SK-N-SH treated with all-trans-retinoic acid at 6 μM for 48 hours (cell line): ENCODE data around the gene ELP1.
"Not testable (repeated sequence)": the region's sequence is repeated elsewhere in the genome, so short reads cannot be mapped to it uniquely, and the experiment has no call there.

Experiments used
- ATAC-seq: fragments of 200-7000 bp; cut with Tn5 transposase; 3 replicates; pipeline ENCODE4 v1.9.1; 2020; ENCODE audit warnings: mild to moderate bottlenecking, moderate library complexity
- BACH2 ChIP-seq: fragments of 250-450 bp; sonication (Bioruptor Pico); IDR thresholded peaks from 2 replicates; pipeline ENCODE4 v1.9.0; 2021; ENCODE audit warnings: mild to moderate bottlenecking, borderline replicate concordance
- CSDC2 ChIP-seq: fragments of 250-450 bp; sonication (Bioruptor Pico); IDR thresholded peaks from 2 replicates; pipeline ENCODE4 v1.5.0; 2020; ENCODE audit warnings: mild to moderate bottlenecking, moderate library complexity
- ESRRG ChIP-seq: fragments of 250-450 bp; sonication (Bioruptor Pico); IDR thresholded peaks from 2 replicates; pipeline ENCODE4 v1.6.1; 2021; ENCODE audit warnings: mild to moderate bottlenecking
- ISL1 ChIP-seq: fragments of 250-450 bp; sonication (Bioruptor Pico); IDR thresholded peaks from 2 replicates; pipeline ENCODE4 v2.1.2; 2022; ENCODE audit warnings: mild to moderate bottlenecking, moderate library complexity
- OSR1 ChIP-seq: fragments of 250-450 bp; sonication (Bioruptor Pico); IDR thresholded peaks from 2 replicates; pipeline ENCODE4 v1.8.0; 2022; ENCODE audit warnings: moderate library complexity, mild to moderate bottlenecking, inconsistent platforms
- PPARA ChIP-seq: fragments of 250-450 bp; sonication (Bioruptor Pico); IDR thresholded peaks from 2 replicates; pipeline ENCODE4 v1.5.0; 2020; ENCODE audit warnings: mild to moderate bottlenecking, borderline replicate concordance
- RARB ChIP-seq: fragments of 250-450 bp; sonication (Bioruptor Pico); IDR thresholded peaks from 2 replicates; pipeline ENCODE4 v1.8.0; 2021; ENCODE audit warnings: mild to moderate bottlenecking, moderate library complexity
- SNAI2 ChIP-seq: fragments of 250-450 bp; sonication (Bioruptor Pico); IDR thresholded peaks from 2 replicates; pipeline ENCODE4 v1.5.0; 2020; ENCODE audit warnings: mild to moderate bottlenecking, moderate library complexity
- TOX ChIP-seq: fragments of 250-450 bp; sonication (Bioruptor Pico); IDR thresholded peaks from 2 replicates; pipeline ENCODE4 v1.8.0; 2021; ENCODE audit warnings: mild to moderate bottlenecking, moderate library complexity, borderline replicate concordance
- ZC3H10 ChIP-seq: fragments of 250-450 bp; sonication (Bioruptor Pico); IDR thresholded peaks from 2 replicates; pipeline ENCODE4 v1.5.1; 2021; ENCODE audit warnings: mild to moderate bottlenecking, moderate library complexity
- ZFP3 ChIP-seq: fragments of 250-450 bp; sonication (Bioruptor Pico); IDR thresholded peaks from 2 replicates; pipeline ENCODE4 v1.5.0; 2020; ENCODE audit warnings: mild to moderate bottlenecking, moderate library complexity
- ZFP30 ChIP-seq: fragments of 450-650 bp; formaldehyde crosslinking; IDR thresholded peaks from 2 replicates; pipeline ENCODE4 v1.5.0; 2022; ENCODE audit warnings: mild to moderate bottlenecking, moderate library complexity
- ZNF70 ChIP-seq: fragments of 450-650 bp; formaldehyde crosslinking; IDR thresholded peaks from 2 replicates; pipeline ENCODE4 v1.5.0; 2020; ENCODE audit warnings: mild to moderate bottlenecking, moderate library complexity
- ZNF8 ChIP-seq: fragments of 450-650 bp; formaldehyde crosslinking; IDR thresholded peaks from 2 replicates; pipeline ENCODE4 v1.5.0; 2020; ENCODE audit warnings: mild to moderate bottlenecking, moderate library complexity
- TF ChIP-seq, protein P1 (sequence below): fragments of 250-450 bp; sonication (Bioruptor Pico); IDR thresholded peaks from 2 replicates; pipeline ENCODE4 v1.8.0; 2020; ENCODE audit warnings: mild to moderate bottlenecking, moderate library complexity, borderline replicate concordance
- TF ChIP-seq, protein P2 (sequence below): fragments of 250-450 bp; sonication (Bioruptor Pico); IDR thresholded peaks from 2 replicates; pipeline ENCODE4 v1.5.1; 2020; ENCODE audit warnings: low read depth, mild to moderate bottlenecking, moderate library complexity
- TF ChIP-seq, protein P3 (sequence below): fragments of 250-450 bp; sonication (Bioruptor Pico); IDR thresholded peaks from 2 replicates; pipeline ENCODE4 v1.5.0; 2020; ENCODE audit warnings: mild to moderate bottlenecking, moderate library complexity
- TF ChIP-seq, protein P4 (sequence below): fragments of 250-450 bp; sonication (Bioruptor Pico); IDR thresholded peaks from 2 replicates; pipeline ENCODE4 v1.5.1; 2021; ENCODE audit warnings: mild to moderate bottlenecking, moderate library complexity

The ELP1 gene

DNA sequence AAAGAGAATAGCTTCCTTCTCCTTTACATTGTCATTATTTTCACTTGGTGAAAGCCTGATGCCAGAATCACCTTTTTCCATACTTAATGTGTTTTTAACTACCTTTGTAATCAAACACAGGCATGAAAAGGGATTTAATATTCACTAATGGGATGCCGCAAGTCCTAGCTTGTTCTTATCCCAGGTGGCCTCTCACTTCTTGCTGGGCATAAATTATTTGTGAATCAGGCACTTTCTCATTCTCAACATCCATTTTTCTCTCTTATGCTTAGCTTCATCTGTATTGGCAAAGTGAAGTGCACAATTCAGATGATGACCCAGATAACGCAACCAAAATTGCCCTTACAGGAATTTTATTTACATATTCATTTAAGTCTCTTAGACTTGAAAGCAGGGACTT lies 89.1 kb downstream of the ELP1 start:
- TF ChIP-seq ZNF70 (CRISPR knock-in tag): no peak
- TF ChIP-seq OSR1: no peak
- TF ChIP-seq TOX (CRISPR knock-in tag): no peak
- TF ChIP-seq, protein P1, sequence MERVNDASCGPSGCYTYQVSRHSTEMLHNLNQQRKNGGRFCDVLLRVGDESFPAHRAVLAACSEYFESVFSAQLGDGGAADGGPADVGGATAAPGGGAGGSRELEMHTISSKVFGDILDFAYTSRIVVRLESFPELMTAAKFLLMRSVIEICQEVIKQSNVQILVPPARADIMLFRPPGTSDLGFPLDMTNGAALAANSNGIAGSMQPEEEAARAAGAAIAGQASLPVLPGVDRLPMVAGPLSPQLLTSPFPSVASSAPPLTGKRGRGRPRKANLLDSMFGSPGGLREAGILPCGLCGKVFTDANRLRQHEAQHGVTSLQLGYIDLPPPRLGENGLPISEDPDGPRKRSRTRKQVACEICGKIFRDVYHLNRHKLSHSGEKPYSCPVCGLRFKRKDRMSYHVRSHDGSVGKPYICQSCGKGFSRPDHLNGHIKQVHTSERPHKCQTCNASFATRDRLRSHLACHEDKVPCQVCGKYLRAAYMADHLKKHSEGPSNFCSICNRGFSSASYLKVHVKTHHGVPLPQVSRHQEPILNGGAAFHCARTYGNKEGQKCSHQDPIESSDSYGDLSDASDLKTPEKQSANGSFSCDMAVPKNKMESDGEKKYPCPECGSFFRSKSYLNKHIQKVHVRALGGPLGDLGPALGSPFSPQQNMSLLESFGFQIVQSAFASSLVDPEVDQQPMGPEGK (CRISPR knock-in tag): no peak
- TF ChIP-seq, protein P2, sequence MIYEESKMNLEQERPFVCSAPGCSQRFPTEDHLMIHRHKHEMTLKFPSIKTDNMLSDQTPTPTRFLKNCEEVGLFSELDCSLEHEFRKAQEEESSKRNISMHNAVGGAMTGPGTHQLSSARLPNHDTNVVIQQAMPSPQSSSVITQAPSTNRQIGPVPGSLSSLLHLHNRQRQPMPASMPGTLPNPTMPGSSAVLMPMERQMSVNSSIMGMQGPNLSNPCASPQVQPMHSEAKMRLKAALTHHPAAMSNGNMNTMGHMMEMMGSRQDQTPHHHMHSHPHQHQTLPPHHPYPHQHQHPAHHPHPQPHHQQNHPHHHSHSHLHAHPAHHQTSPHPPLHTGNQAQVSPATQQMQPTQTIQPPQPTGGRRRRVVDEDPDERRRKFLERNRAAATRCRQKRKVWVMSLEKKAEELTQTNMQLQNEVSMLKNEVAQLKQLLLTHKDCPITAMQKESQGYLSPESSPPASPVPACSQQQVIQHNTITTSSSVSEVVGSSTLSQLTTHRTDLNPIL (CRISPR knock-in tag): no peak
- no peak for TF ChIP-seq BACH2 (CRISPR knock-in tag)
- no peak for TF ChIP-seq ESRRG (CRISPR knock-in tag)
- no peak for TF ChIP-seq ISL1 (CRISPR knock-in tag)
- no peak for TF ChIP-seq CSDC2 (CRISPR knock-in tag)
- no peak for TF ChIP-seq RARB (CRISPR knock-in tag)
- TF ChIP-seq, protein P3, sequence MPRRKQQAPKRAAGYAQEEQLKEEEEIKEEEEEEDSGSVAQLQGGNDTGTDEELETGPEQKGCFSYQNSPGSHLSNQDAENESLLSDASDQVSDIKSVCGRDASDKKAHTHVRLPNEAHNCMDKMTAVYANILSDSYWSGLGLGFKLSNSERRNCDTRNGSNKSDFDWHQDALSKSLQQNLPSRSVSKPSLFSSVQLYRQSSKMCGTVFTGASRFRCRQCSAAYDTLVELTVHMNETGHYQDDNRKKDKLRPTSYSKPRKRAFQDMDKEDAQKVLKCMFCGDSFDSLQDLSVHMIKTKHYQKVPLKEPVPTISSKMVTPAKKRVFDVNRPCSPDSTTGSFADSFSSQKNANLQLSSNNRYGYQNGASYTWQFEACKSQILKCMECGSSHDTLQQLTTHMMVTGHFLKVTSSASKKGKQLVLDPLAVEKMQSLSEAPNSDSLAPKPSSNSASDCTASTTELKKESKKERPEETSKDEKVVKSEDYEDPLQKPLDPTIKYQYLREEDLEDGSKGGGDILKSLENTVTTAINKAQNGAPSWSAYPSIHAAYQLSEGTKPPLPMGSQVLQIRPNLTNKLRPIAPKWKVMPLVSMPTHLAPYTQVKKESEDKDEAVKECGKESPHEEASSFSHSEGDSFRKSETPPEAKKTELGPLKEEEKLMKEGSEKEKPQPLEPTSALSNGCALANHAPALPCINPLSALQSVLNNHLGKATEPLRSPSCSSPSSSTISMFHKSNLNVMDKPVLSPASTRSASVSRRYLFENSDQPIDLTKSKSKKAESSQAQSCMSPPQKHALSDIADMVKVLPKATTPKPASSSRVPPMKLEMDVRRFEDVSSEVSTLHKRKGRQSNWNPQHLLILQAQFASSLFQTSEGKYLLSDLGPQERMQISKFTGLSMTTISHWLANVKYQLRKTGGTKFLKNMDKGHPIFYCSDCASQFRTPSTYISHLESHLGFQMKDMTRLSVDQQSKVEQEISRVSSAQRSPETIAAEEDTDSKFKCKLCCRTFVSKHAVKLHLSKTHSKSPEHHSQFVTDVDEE: no peak
- TF ChIP-seq SNAI2 (CRISPR knock-in tag): no peak
- TF ChIP-seq ZC3H10 (CRISPR knock-in tag): no peak
- TF ChIP-seq ZFP3: no peak
- no peak for TF ChIP-seq ZFP30
- no peak for TF ChIP-seq PPARA (CRISPR knock-in tag)
- TF ChIP-seq, protein P4, sequence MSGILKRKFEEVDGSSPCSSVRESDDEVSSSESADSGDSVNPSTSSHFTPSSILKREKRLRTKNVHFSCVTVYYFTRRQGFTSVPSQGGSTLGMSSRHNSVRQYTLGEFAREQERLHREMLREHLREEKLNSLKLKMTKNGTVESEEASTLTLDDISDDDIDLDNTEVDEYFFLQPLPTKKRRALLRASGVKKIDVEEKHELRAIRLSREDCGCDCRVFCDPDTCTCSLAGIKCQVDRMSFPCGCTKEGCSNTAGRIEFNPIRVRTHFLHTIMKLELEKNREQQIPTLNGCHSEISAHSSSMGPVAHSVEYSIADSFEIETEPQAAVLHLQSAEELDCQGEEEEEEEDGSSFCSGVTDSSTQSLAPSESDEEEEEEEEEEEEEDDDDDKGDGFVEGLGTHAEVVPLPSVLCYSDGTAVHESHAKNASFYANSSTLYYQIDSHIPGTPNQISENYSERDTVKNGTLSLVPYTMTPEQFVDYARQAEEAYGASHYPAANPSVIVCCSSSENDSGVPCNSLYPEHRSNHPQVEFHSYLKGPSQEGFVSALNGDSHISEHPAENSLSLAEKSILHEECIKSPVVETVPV: no peak
- no peak for ATAC-seq

DNA sequence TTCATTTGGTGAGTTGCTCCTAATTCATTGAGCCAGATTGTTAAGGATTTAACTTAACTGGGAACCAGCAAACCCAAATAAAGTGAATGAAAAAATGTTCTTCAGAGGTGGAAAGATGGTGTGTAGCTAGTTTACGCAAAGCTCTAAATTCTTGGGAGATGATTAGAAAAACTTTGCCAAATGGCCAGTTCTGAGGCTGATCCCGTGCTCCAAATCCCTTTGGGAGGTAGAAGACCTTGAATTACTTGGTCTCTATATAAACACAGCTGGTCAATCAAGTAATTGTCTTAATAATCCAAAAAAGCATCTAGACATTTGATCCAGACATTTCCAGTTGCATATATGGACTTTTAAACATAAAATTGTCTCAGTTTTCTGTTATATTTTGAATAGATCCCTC lies 89.5 kb downstream of the ELP1 start:
- ATAC-seq: no peak
- TF ChIP-seq ZC3H10 (CRISPR knock-in tag): no peak
- TF ChIP-seq, protein P4: no peak
- TF ChIP-seq, all 23 proteins: peak for 0

DNA sequence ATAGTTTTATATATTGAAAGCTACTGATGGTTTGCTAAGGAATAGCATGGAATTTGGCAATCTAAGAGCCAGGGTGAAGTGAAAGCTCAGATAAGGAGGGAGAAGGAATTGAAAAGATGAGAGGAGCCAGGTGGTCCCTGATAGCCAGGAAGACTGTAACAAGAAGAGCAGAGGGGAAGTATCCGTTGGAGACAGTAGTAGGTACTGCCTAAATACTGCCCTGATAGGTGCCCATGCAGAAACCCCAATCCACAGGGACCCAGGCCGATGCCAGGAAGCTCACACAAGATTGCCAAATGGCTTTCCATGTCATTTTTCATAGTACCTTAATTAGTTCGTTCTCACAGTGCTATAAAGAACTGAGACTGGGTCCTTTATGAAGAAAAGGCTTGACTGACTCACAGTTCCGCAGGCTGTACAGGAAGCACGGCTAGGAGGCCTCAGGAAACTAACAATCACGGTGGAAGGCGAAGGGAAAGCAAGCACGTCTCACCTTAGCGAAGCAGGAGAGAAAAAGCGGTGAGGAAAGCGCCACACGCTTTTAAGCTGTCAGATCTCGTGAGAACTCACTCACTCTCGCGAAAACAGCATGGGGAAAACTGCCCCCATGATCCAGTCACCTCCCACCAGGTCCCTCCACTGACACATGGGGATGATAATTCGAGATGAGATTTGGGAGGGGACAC lies 91.2 kb downstream of the ELP1 start:
- no peak for ATAC-seq
- TF ChIP-seq OSR1 (no peak), CSDC2 (CRISPR knock-in tag) (no peak), ZFP30 (no peak), ZNF8 (CRISPR knock-in tag) (no peak), PPARA (CRISPR knock-in tag) (no peak)
- TF ChIP-seq, protein P4: no peak
- TF ChIP-seq, protein P3: no peak

DNA sequence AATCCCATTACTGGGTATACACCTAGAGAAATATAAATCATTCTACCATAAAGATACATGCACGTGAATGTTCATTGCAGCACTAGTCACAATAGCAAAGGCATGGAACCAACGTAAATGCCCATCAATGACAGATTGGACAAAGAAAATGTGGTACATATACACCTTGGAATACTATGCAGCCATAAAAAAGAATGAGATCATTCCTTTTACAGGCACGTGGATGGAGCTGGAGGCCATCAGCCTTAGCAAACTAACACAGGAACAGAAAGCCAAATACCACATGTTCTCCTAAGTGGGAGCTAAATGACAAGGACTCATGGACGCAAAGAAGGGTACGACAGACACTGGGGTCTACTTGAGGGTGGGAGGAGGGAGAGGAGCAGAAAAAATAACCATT lies 94.4 kb downstream of the ELP1 start:
- ATAC-seq: not testable (repeated sequence)
